Adrenal gland (tissue), 5 donors: ENCODE measurements around the gene PADI6.

Experiments used
- CTCF ChIP-seq, 6 experiments: fragments of 450-650 bp in 4 of 6; fragments of 200-600 bp in 2 of 6; sonication (generic) in 1 of 6; IDR thresholded peaks; 1 replicate in 5 of 6; 2 replicates in 1 of 6; pipeline versions ENCODE4 v1.5.1 to v1.8.0; 2016 to 2021; ENCODE audit warnings: antibody characterized with exemption in 6 of 6, mild to moderate bottlenecking in 2 of 6, moderate library complexity in 1 of 6
- POLR2A ChIP-seq, 2 donors: fragments of 450-650 bp; IDR thresholded peaks; one replicate each; pipeline ENCODE4 v1.6.1; 2017; ENCODE audit warnings: antibody characterized with exemption in 2 of 2, mild to moderate bottlenecking in 2 of 2, moderate library complexity in 1 of 2
- donor health status: DM: no; HTN: no; CAD: no.

GRCh38 chr1:17419626-17420328, 47.8 kb downstream of the PADI6 start:
- TF ChIP-seq CTCF (IDR thresholded peaks at IDR 0.05) = peak; percentile 92 to 99 (median 96)
- no peak for TF ChIP-seq POLR2A (IDR thresholded peaks at IDR 0.05)
